ENCODE data around the gene SEMA3E.

The SEMA3E gene

DNA sequence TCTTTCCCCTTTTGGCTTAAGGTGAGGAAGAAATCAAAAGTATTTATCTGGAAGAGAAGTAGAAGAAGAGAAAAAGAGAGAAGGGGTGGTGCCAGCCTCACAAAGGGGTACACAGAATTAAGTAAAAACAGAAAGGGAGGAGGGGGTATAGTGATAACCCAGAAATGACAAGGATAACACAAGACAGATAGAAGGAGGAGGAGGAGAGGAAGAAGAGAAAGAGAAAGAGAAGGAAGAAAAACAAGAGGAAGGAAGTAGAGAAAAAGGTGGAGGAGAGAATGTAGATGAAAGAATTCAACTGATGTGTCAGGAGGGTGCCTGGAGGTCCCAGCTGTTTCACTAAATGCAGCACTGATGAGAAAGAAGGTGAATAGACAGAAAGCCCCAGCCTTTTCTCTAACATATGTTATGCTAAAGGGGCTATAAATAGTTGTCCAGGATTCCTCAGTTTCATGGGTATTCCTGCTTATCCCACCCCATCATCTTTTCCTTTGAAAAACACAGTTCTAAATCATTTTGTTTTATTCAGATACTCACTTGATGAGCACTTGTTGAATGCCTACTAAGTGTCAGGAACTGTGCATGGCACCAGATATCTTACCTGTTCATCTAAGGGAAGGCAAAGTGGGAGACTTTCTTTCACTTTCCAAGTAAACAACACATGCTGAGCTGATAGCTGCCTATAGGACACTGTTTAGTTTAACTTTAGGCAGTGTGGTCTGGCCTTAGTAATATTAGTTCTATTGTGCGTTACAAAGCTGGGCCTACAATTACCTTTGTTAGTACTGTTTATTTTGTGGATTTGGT, 8.0 kb downstream of the SEMA3E start:
- DNase-seq (ENCODE audit: low read depth): no peak

DNA sequence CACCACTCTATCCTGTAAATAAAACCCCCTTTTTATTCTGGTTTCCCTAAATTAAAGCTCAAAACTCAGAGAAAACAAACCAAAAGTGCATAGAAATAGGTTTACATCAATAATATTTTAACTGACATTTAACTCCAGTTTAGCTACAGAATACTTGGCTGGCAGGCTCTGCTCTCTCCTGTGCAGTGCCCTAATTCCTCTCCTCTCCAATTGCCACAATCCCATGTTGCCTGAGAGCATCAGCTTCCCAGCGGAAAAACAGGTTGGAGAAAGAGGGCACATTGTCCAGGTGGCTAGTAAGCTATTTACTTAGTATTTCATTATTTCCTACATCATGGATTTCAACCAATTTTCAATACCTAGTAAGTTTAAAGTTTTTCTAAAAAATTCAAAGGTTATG, 8.7 kb downstream of the SEMA3E start:
- DNase-seq (ENCODE audit: low read depth): no peak

DNA sequence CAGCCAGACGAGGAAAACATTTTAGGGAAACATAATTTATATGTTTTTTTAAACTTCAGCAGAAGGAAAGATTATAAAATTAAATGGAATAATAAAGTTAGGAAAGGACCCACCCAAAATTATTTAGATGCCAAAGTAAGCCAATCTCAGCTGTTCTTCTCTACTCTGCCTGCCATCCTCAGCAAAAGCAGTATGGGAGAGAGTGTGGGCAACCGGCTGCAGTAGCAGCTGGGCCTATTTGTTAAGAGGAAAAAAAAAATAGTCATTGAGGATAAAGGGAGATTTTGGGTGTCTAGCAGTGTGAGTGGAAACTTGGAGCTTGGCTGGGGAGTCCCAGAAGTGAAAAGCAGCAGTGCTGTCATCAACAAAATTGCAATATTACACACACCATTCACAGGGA, 15.4 kb downstream of the SEMA3E start:
- DNase-seq (ENCODE audit: low read depth): no peak

DNA sequence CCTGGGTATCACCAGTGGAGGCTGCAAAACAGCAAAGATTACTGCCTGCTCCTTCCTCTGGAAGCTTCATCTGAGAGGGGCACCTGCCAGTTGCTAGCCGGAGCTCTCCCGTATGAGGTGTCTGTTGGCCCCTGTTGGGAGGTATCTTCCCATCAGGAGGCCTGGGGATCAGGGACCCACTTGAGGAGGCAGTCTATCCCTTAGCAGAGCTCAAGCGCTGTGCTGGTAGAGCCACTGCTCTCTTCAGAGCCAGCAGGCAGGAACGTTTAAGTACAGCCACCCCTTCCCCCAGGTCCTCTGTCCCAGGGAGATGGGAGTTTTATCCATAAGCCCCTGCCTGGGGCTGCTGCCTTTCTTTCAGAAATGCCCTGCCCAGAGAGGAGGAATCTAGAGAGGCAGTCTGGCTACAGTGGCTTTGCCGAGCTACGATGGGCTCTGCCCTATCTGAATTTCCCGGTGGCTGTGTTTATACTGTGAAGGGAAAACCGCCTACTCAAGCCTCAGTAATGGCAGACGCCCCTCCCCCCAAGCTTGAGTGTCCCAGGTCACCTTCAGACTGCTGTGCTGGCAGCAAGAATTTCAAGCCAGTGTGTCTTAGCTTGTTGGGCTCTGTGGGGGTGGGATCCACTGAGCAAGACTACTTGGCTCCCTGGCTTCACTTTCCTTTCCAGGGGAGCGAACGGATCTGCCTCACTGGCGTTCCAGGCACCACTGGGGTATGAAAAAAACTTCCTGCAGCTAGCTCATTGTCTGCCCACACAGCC, 19.6 kb downstream of the SEMA3E start:
- DNase-seq (ENCODE audit: low read depth): no peak

DNA sequence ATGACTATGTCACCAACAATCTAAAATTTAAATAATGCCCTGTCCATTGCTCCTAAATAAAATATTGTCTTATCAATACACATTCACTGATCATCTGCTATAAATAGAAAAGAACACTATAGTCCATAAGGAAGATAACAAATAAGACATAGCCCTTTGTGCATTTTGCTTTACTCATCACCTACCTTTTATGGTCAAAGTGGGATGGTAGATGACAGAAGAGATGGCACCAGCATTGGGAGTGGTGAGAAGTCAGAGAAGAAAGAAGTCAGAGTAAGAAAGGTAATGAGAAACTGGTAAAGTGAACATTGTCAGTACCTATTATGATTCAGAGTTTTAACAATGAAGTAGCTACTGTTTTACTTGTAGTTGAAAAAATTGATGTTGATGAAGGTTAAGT, 31.1 kb downstream of the SEMA3E start:
- no peak for DNase-seq (ENCODE audit: low read depth)

DNA sequence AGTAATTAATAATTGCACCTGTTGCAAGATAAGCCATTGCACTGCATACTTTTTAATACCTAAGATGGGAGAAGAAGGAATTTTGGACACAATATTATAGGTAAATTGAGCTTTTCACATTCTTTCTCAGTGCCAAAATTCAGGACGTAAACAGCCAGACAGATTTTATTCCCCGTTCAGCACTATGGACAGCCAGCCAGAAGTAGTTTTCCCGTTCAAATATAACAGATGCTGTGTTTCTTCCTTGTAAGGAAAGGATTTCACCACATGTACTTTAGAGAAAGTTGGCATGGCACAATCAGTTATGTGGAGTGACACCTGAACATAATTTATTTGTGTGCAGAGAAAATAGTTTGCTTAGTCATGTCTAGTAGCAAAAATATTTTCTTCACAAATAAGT, 34.8 kb downstream of the SEMA3E start:
- DNase-seq (ENCODE audit: low read depth): no peak

DNA sequence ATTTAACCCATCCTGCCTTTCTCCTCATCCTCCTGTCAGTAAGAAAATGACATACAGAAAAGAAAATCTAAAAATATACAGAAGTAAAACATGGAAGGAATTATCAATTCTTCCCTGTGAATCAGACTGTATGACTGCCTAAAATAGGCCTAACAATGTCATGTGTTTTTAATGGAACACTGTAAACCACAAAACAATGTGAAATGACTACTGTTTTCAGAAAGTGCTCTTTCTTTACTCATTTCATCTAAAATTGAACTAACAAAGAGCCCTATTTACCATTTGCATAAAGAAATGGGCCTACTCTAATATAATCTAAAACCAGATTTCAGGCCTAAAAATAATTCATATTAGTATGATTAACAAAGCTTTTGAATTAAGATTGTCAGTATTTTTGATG, 35.7 kb downstream of the SEMA3E start:
- DNase-seq (ENCODE audit: low read depth): no peak

DNA sequence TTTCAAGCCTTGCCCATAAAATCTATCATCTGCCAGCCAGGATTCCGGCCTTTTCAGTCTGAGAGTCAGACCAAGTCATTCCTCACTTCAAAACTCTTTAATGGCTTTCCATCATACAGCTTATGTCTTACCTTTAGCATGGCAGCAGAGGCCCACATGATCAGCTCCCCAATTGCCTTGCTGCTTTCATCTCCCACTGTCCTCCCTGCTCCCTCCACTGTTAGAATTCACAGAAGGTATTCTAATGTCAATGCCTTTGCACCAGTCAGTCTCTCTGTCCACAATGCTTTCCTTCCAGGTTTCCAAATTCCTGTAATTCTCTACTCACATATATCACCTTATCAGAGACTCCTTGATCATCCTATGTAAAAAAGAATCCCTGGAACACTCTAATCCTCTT, 37.2 kb downstream of the SEMA3E start:
- DNase-seq (ENCODE audit: low read depth): no peak

DNA sequence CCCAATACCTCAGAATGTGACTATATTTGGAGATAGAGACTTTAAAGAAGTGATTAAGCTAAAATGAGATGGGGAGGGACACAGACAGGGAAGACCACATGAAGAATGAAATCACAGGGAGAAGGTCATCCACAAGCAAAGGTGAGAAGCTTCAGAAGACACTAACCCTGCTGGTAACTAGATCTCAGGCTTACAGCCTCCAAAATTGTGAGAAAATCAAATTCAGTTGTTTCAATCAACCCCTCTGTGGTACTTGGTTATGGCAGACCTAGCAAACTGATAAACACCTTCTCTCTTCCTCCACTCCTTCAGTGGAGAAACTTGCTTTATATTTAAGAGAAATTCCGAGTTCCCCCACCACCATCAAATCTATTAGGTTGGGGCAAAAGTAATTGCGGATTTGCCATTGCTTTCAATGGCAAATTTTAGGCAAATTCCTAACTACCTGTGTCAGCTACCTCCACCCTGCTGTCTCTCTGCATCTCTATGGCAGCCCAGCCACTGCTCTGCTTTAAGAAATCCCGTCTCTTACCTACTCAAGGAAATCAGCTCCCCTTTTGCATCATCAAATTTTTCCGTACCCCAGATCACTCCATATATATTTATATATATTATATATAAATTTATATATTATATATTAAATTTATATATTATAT, 38.2 kb downstream of the SEMA3E start:
- no peak for DNase-seq (ENCODE audit: low read depth)

DNA sequence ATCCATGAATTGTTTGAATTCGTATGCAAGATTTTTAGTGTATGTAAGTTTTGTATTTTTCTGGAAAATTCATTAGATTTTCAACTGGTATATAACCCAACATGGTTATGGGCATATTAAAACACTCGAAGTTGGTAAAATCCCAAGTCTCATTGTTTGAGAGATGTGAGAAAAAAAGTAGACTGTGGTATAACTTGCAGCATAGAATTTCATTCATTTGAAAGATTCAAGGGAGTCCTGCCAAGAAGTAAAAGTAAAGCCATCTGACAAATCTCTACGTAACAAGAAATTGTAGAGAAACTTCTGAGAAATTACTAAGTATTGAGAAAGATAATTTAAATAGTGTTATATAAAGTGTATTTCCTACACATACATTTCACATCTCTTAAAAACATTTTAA, 40.2 kb downstream of the SEMA3E start:
- no peak for DNase-seq (ENCODE audit: low read depth)

DNA sequence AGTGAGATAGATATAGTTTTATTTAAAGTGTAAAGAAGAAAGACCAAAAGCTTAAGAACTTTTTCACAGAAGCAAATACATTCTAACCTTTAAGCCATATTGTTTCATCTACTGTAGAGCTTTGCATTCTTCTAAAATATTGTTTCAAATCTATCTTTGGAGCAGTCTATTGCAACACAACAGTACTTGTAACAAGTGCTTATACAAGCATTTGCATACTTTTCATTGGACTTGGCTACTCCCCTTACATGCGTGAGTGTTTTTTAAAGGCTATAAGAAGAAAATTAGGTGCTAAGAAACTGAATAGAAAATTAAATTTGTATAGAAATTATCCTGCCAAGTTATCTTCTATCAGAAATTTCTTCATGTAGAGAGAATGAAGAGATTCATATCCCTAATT, 45.3 kb downstream of the SEMA3E start:
- DNase-seq (ENCODE audit: low read depth): no peak

DNA sequence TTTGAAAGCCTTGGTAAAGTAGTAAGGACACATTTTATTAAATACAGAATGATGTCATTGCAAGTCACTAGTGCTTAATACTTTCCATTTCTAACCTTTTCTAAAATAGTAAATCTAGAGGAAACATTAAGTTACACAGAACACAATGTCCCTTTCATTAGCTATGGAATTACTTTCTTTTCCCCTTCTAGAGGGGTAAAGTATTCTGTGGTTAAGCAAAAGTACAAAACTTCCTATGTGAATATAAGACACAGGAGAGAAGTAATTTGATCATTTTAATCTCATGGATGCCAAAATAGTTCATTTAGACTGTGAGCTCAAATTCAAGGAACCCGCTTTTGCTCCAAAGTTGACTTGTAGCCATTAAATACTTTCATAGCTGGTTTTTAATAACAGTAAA, 49.8 kb downstream of the SEMA3E start:
- no peak for DNase-seq (ENCODE audit: low read depth)

DNA sequence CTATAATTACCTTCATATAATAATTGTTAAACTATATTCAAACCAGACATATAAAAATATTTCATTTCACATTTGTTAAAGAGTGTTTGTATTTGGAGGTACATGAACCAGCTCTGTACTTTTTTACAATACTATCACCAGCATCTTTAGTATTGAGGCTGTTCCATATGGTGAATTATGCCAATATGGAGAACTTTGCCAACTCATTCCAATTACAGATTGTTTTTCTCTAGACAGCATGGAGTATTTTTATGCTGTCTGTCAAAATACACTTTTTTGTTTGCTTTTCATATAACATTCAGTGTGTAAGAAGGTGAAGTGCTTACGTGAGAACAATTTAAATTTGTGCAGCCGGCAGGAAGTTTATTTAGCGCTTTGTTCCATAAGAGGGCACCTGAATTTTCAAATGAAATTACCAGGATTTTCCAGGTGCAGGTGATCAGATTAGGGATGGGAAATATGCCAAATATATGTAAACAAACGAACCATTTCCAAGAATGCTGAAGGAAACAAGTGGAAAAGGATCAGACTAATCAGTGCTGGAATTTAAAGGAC, 54.9 kb downstream of the SEMA3E start:
- DNase-seq (ENCODE audit: low read depth): no peak

DNA sequence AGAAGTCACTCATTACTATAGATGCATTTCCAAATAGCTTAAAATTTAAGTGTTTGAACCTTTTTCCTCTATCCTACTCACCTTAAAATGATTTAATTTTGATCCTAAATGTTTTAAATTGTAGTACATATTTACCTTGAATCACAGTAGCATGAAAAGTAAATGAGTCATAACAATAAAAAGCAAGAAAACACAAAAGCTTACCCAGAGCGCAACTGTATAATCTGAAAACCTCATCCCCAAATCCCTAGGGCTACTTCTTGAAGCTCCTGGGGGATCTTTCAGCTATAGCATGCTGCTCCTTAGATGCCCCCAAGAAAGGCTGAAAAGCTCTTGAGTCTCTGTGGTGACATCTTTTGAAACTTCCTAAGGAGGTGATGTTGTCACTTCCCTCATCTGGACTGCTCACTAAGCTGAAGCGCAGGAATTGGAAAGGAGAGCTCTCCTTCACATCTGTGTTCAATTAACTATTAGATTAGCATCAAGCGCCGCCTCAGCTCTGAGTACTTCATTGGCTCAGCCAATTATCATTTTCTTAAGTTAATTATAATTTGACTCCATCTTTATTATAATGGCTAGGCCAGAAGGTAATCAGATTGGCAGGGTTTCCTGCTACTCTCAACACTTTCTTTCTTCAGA, 60.2 kb downstream of the SEMA3E start:
- DNase-seq (ENCODE audit: low read depth): no peak

DNA sequence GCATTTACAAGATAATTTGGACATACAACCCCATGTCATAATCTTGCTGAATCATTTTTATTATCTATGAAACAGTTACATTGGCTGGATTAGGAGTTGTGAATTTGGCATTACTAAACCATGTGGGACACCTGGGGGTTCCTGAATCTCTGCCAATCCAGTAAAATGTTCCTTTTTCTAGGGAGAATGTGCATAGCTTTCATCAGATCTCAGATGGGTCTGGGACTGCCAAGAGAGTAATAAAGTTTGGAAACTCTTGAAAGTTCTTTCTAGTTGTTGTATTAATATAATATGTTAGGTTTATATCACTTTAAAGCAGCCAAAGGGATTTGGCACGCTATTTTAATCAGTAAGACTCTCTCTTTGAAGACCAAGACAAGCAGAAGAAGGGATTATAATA, 62.7 kb downstream of the SEMA3E start:
- no peak for DNase-seq (ENCODE audit: low read depth)

DNA sequence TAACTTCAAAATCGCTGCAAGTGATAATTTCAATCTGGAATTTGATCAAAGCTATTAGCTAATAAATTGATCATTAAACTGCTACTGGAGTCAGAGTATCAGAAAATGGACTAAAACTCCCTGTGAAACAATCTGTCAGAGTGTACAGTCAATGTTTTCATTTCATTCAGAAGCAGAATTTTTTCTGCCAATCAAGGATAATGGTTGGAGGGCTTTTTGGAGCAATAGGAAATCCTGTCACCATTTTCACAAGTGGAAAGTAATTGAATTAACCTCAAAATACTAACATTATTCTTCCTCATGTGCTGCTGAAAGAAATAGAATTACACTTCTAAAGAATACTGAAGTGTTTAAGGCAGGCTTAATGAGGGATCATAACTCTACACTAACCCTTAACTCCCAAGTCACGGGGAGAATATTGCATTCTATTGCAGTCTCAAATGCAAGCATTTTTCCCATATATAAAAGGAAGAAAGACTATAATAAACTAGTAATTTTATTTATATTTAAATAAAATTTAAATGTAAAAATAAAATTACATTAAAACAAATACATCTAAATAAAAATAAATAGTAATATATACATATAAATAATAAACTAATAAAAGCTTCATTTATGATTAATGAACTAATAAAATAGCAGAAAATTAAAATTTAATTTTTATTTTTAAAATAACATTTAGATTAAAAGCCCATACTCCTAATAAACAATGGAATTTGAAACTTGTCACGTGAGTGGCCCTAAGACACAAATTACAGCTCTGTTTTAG, 67.1 kb downstream of the SEMA3E start:
- DNase-seq (ENCODE audit: low read depth): no peak

DNA sequence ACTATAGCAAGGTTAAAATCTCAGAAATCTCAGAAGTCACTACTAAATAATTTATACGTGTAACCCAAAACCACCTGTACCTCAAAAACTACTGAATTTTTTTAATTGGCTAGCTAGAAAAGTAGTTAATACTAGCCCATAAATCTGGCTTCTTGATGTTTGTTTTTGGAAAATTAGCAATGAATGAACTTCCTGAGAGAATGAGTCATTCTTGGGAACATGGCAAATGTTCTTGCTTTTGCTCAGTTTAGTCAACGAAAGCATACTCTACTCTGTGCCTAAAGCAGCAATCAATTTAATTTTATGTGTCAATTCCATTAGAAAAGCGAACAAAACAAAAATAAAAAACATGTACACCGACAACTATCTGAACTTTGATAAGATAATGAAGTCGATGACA, 69.2 kb downstream of the SEMA3E start:
- DNase-seq (ENCODE audit: low read depth): no peak

DNA sequence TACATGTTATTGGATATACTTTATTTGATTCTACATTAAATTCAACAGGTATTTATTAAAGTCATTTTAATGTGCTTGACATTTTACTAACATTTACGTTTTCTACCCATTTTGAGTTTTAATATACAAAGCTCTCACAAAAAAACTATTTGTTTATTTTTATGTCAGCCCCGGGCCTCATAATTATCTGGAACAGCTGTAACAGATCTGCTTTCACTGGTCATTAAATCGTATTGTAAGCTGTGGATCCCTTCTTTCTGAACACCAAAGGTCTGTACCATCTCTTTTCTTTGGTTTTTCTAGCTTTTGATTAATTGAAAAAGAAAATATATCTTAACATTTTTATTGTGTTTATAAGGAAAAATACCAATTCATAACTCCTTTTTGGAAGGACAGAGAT, 73.5 kb downstream of the SEMA3E start:
- DNase-seq (ENCODE audit: low read depth): no peak

DNA sequence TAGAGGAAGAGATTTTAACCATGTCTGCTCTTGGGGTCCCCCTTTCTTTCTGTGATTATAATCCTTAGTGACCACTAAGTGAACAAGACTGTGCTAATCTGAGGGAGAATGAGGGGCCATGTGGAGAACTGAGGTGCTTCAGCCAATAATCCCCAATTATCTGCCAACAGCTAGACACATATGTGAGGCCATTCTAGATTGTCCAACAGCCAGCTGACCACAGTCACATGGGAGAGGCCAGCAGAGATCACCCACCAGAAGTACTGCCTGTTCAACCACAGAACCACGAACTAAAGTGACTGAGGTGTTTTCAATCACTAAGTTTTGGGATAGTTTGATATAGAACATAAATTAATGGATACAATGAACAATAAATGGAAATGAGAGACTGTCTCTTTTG, 74.3 kb downstream of the SEMA3E start:
- DNase-seq (ENCODE audit: low read depth): no peak

DNA sequence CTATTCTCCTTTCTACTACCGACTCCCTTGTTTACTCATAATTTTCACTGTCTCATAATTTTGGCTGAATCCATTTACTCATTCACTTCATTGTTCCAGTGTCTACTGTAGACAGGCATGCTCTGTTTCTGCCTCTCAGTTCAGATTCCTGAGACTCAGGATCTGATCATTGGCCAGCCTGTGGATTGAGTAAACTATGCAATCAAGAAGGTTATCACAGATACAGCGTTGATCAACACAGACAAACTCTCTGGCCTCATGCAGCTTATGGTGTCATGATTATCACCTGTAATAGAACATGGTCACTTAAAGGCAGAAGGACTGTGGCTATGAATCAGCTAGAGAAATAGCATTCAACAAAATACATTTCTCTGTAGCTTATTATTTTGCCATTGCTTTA, 86.0 kb downstream of the SEMA3E start:
- no peak for DNase-seq (ENCODE audit: low read depth)

DNA sequence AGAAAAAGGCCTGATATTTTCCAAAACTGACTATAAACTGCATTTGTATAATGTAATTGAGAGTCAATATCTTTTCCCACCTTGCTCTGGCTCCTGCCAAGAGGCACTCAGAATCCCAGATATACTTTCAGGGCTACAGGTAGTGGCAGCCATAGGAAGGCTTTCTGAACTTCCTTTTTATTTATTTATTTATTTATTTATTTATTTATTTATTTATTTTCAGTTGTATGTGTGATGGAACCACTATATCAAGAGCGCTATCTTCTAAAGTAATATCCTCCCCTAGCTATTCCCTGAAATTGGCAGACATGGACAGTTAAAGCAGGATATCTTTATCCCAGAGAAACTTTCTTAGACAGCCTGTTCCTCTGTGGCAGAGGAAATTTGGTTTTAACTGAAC, 86.7 kb downstream of the SEMA3E start:
- DNase-seq (ENCODE audit: low read depth): no peak

DNA sequence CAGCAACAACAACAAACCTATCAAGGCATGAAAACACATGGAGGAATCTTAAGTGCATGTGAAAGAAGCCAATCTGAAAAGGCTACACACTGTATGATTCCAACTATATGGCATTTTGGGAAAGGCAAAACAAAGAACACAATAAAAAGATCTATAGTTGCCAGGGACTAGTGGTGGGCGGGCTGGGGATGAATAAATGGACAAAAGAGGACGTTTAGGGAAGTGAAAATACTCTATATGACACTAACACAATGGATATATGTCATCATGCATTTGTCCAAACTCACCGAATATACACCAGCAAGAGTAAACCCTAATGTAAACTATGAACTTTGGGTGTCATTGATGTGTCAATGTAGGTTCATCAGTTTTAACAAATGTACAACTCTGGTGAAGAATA, 89.1 kb downstream of the SEMA3E start:
- DNase-seq (ENCODE audit: low read depth): no peak
